Measurements from ENCODE around the gene CHD6.

DNA sequence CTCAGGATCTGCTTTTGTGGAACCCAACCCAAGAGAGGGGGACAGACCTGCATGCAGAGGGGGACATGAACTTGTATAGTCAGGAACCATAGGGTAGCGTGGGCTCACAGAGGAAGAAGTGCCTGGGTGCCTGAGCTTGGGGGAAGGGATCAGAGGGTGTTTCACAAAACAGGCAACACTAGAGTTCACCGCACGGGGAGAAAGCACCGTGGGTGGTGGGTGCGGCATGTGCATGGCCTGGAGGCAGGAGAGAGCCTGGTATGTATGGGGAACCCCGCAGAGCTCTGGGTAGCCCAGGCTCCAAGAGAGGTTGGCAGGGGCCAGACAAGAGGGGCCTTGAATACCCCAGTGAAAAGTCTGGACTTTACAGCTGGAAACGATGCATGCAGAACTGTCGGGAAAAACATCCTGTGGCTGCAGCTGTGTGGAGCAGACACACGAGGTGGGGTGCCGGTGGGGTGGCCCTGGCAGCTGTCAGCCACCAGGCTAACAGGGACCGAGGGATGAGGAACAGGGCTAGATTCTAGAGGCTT lies 244.9 kb downstream of the CHD6 start:
- TF ChIP-seq POLR2AphosphoS5 (IDR thresholded peaks at IDR 0.05) = no peak
- TF ChIP-seq, protein P1, sequence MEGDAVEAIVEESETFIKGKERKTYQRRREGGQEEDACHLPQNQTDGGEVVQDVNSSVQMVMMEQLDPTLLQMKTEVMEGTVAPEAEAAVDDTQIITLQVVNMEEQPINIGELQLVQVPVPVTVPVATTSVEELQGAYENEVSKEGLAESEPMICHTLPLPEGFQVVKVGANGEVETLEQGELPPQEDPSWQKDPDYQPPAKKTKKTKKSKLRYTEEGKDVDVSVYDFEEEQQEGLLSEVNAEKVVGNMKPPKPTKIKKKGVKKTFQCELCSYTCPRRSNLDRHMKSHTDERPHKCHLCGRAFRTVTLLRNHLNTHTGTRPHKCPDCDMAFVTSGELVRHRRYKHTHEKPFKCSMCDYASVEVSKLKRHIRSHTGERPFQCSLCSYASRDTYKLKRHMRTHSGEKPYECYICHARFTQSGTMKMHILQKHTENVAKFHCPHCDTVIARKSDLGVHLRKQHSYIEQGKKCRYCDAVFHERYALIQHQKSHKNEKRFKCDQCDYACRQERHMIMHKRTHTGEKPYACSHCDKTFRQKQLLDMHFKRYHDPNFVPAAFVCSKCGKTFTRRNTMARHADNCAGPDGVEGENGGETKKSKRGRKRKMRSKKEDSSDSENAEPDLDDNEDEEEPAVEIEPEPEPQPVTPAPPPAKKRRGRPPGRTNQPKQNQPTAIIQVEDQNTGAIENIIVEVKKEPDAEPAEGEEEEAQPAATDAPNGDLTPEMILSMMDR (IDR thresholded peaks at IDR 0.05) = no peak
- no peak for TF ChIP-seq POLR2A (IDR thresholded peaks at IDR 0.05)

Data from prostate gland (tissue), 2 donors.